Measurements from ENCODE around the gene GPSM1.

- TF ChIP-seq CTCF (IDR thresholded peaks at IDR 0.05): no peak
- TF ChIP-seq POLR2A (IDR thresholded peaks at IDR 0.05): no peak
Observed at GRCh38 chr9:136331556-136332481, 4.5 kb downstream of the GPSM1 start.

Measured in tibial nerve (tissue), 3 donors.